Measurements from ENCODE around the gene PRIM2.
"Not testable (repeated sequence)": the region's sequence is repeated elsewhere in the genome, so short reads cannot be mapped to it uniquely, and the experiment has no call there.

PRIM2 gene

GRCh38 chr6:57301757-57302156, 15.7 kb upstream of the PRIM2 start:
- Histone ChIP-seq H3K4me3 (ENCODE audit: insufficient read length, low read depth) (no peak overlapping the region), H3K27me3 (ENCODE audit: insufficient read depth, insufficient read length) (no peaks in the 10 kb centered on the region), H3K4me1 (ENCODE audit: insufficient read depth, insufficient read length) (no peaks in the 10 kb centered on the region), H3K9ac (ENCODE audit: insufficient read length, low read depth) (no peak overlapping the region), H3K36me3 (ENCODE audit: insufficient read depth, insufficient read length, low read length) (no peaks in the 10 kb centered on the region), H3K9me3 (ENCODE audit: insufficient read depth, low read length) (no peaks in the 10 kb centered on the region)
- no peak for TF ChIP-seq ZNF274 (IDR thresholded peaks at IDR 0.05; ENCODE audit: low read depth, low read length)
- TF ChIP-seq SUZ12 (IDR thresholded peaks at IDR 0.05; ENCODE audit: extremely low read depth, insufficient read depth, insufficient read length), result no peak
- TF ChIP-seq YY1 (IDR thresholded peaks at IDR 0.05; ENCODE audit: insufficient read depth, insufficient read length), result no peak
- no peak for DNase-seq (ENCODE audit: low read depth, low spot score)

- H3K9ac ChIP-seq (ENCODE audit: insufficient read length, low read depth), result no peak overlapping the region
- TF ChIP-seq YY1 (IDR thresholded peaks at IDR 0.05; ENCODE audit: insufficient read depth, insufficient read length) (no peak), ZNF274 (IDR thresholded peaks at IDR 0.05; ENCODE audit: low read depth, low read length) (no peak), SUZ12 (IDR thresholded peaks at IDR 0.05; ENCODE audit: extremely low read depth, insufficient read depth, insufficient read length) (no peak)
- H3K27me3 ChIP-seq (ENCODE audit: insufficient read depth, insufficient read length), result no peaks in the 10 kb centered on the region
- no peak overlapping the region for H3K4me3 ChIP-seq (ENCODE audit: insufficient read length, low read depth)
- H3K9me3 ChIP-seq (ENCODE audit: insufficient read depth, low read length), result no peaks in the 10 kb centered on the region
- H3K36me3 ChIP-seq (ENCODE audit: insufficient read depth, insufficient read length, low read length), result no peaks in the 10 kb centered on the region
- H3K4me1 ChIP-seq (ENCODE audit: insufficient read depth, insufficient read length), result no peaks in the 10 kb centered on the region
- DNase-seq (ENCODE audit: low read depth, low spot score), result no peak
Measured at GRCh38 chr6:57302477-57302876, 15.0 kb upstream of the PRIM2 start.

- Histone ChIP-seq H3K9ac (ENCODE audit: insufficient read length, low read depth) (no peak overlapping the region), H3K36me3 (ENCODE audit: insufficient read depth, insufficient read length, low read length) (no peaks in the 10 kb centered on the region), H3K27me3 (ENCODE audit: insufficient read depth, insufficient read length) (no peaks in the 10 kb centered on the region), H3K4me1 (ENCODE audit: insufficient read depth, insufficient read length) (no peaks in the 10 kb centered on the region), H3K9me3 (ENCODE audit: insufficient read depth, low read length) (no peaks in the 10 kb centered on the region), H3K4me3 (ENCODE audit: insufficient read length, low read depth) (no peak overlapping the region)
- TF ChIP-seq ZNF274 (IDR thresholded peaks at IDR 0.05; ENCODE audit: low read depth, low read length) (no peak), YY1 (IDR thresholded peaks at IDR 0.05; ENCODE audit: insufficient read depth, insufficient read length) (no peak), SUZ12 (IDR thresholded peaks at IDR 0.05; ENCODE audit: extremely low read depth, insufficient read depth, insufficient read length) (no peak)
- no peak for DNase-seq (ENCODE audit: low read depth, low spot score)
Measured at GRCh38 chr6:57303931-57304681, 13.3 kb upstream of the PRIM2 start.

- no peak overlapping the region for H3K9ac ChIP-seq (ENCODE audit: insufficient read length, low read depth)
- no peak for DNase-seq (ENCODE audit: low read depth, low spot score)
Measured at GRCh38 chr6:57305107-57305506, 12.3 kb upstream of the PRIM2 start.

GRCh38 chr6:57305761-57306160, 11.7 kb upstream of the PRIM2 start:
- H3K36me3 ChIP-seq (ENCODE audit: insufficient read depth, insufficient read length, low read length), result no peaks in the 10 kb centered on the region
- no peak for TF ChIP-seq SUZ12 (IDR thresholded peaks at IDR 0.05; ENCODE audit: extremely low read depth, insufficient read depth, insufficient read length)
- no peak for TF ChIP-seq YY1 (IDR thresholded peaks at IDR 0.05; ENCODE audit: insufficient read depth, insufficient read length)
- TF ChIP-seq ZNF274 (IDR thresholded peaks at IDR 0.05; ENCODE audit: low read depth, low read length), result no peak
- H3K4me3 ChIP-seq (ENCODE audit: insufficient read length, low read depth), result no peak overlapping the region
- H3K9ac ChIP-seq (ENCODE audit: insufficient read length, low read depth), result no peak overlapping the region
- no peaks in the 10 kb centered on the region for H3K4me1 ChIP-seq (ENCODE audit: insufficient read depth, insufficient read length)
- H3K27me3 ChIP-seq (ENCODE audit: insufficient read depth, insufficient read length), result no peaks in the 10 kb centered on the region
- peaks cover 4% of the 10 kb centered on the region; the same call in 1 of the 2 replicates for H3K9me3 ChIP-seq (ENCODE audit: insufficient read depth, low read length)
- no peak for DNase-seq (ENCODE audit: low read depth, low spot score)

More at GRCh38 chr6:57305107-57305506, 12.3 kb upstream of the PRIM2 start:
- Histone ChIP-seq H3K27me3 (ENCODE audit: insufficient read depth, insufficient read length) (no peaks in the 10 kb centered on the region), H3K9me3 (ENCODE audit: insufficient read depth, low read length) (no peaks in the 10 kb centered on the region), H3K4me3 (ENCODE audit: insufficient read length, low read depth) (no peak overlapping the region), H3K4me1 (ENCODE audit: insufficient read depth, insufficient read length) (no peaks in the 10 kb centered on the region), H3K36me3 (ENCODE audit: insufficient read depth, insufficient read length, low read length) (no peaks in the 10 kb centered on the region)
- no peak for TF ChIP-seq SUZ12 (IDR thresholded peaks at IDR 0.05; ENCODE audit: extremely low read depth, insufficient read depth, insufficient read length)
- no peak for TF ChIP-seq YY1 (IDR thresholded peaks at IDR 0.05; ENCODE audit: insufficient read depth, insufficient read length)
- no peak for TF ChIP-seq ZNF274 (IDR thresholded peaks at IDR 0.05; ENCODE audit: low read depth, low read length)

- Histone ChIP-seq H3K4me1 (ENCODE audit: insufficient read depth, insufficient read length) (no peaks in the 10 kb centered on the region), H3K36me3 (ENCODE audit: insufficient read depth, insufficient read length, low read length) (no peaks in the 10 kb centered on the region), H3K9ac (ENCODE audit: insufficient read length, low read depth) (no peak overlapping the region), H3K4me3 (ENCODE audit: insufficient read length, low read depth) (no peak overlapping the region), H3K9me3 (ENCODE audit: insufficient read depth, low read length) (peaks cover 9% of the 10 kb centered on the region; the same call in 1 of the 2 replicates), H3K27me3 (ENCODE audit: insufficient read depth, insufficient read length) (no peaks in the 10 kb centered on the region)
- TF ChIP-seq ZNF274 (IDR thresholded peaks at IDR 0.05; ENCODE audit: low read depth, low read length) (no peak), YY1 (IDR thresholded peaks at IDR 0.05; ENCODE audit: insufficient read depth, insufficient read length) (no peak), SUZ12 (IDR thresholded peaks at IDR 0.05; ENCODE audit: extremely low read depth, insufficient read depth, insufficient read length) (no peak)
- DNase-seq (ENCODE audit: low read depth, low spot score), result no peak
Measured at GRCh38 chr6:57306273-57306672, 11.2 kb upstream of the PRIM2 start.

- TF ChIP-seq YY1 (IDR thresholded peaks at IDR 0.05; ENCODE audit: insufficient read depth, insufficient read length) (no peak), SUZ12 (IDR thresholded peaks at IDR 0.05; ENCODE audit: extremely low read depth, insufficient read depth, insufficient read length) (no peak), ZNF274 (IDR thresholded peaks at IDR 0.05; ENCODE audit: low read depth, low read length) (no peak)
- Histone ChIP-seq H3K9ac (ENCODE audit: insufficient read length, low read depth) (no peak overlapping the region), H3K4me3 (ENCODE audit: insufficient read length, low read depth) (no peak overlapping the region), H3K4me1 (ENCODE audit: insufficient read depth, insufficient read length) (no peaks in the 10 kb centered on the region), H3K9me3 (ENCODE audit: insufficient read depth, low read length) (peaks cover 10% of the 10 kb centered on the region; the same call in 1 of the 2 replicates), H3K27me3 (ENCODE audit: insufficient read depth, insufficient read length) (no peaks in the 10 kb centered on the region), H3K36me3 (ENCODE audit: insufficient read depth, insufficient read length, low read length) (no peaks in the 10 kb centered on the region)
- no peak for DNase-seq (ENCODE audit: low read depth, low spot score)
Measured at GRCh38 chr6:57307850-57308249, 9.6 kb upstream of the PRIM2 start.

GRCh38 chr6:57308755-57309154, 8.7 kb upstream of the PRIM2 start:
- not testable (repeated sequence) for H3K27me3 ChIP-seq (ENCODE audit: insufficient read depth, insufficient read length); DNase-seq (ENCODE audit: low read depth, low spot score); H3K9ac ChIP-seq (ENCODE audit: insufficient read length, low read depth); H3K9me3 ChIP-seq (ENCODE audit: insufficient read depth, low read length); H3K4me1 ChIP-seq (ENCODE audit: insufficient read depth, insufficient read length); H3K36me3 ChIP-seq (ENCODE audit: insufficient read depth, insufficient read length, low read length); H3K4me3 ChIP-seq (ENCODE audit: insufficient read length, low read depth)

- not testable (repeated sequence) for DNase-seq (ENCODE audit: low read depth, low spot score); H3K4me1 ChIP-seq (ENCODE audit: insufficient read depth, insufficient read length); H3K4me3 ChIP-seq (ENCODE audit: insufficient read length, low read depth); H3K27me3 ChIP-seq (ENCODE audit: insufficient read depth, insufficient read length); H3K9ac ChIP-seq (ENCODE audit: insufficient read length, low read depth); H3K36me3 ChIP-seq (ENCODE audit: insufficient read depth, insufficient read length, low read length); H3K9me3 ChIP-seq (ENCODE audit: insufficient read depth, low read length)
Measured at GRCh38 chr6:57310095-57310816, 7.2 kb upstream of the PRIM2 start.

Data from NT2/D1 (cell line).